Caco-2 (cell line): ENCODE measurements around the gene SLC25A29. TPM values are rescaled to one million over a fixed set of nuclear protein-coding genes. Genes with fewer than 3 reads are reported as not detected.

ENCODE experiments used
- BruUV-seq: library from RNA; stranded (reverse); fragments of 400-500 nt; replicated peaks from 2 replicates; lab custom pipeline; 2021; lab: Mats Ljungman, UMichigan
- CTCF ChIA-PET: fragments of 300-600 bp; sonication (Branson Sonifier 250); formaldehyde crosslinking; loops from one replicate; lab custom pipeline; 2022; ENCODE audit warnings: antibody characterized with exemption; lab: Charles Lee
- POLR2A ChIA-PET: fragments of 300-600 bp; sonication (Branson Sonifier 250); formaldehyde crosslinking; loops from one replicate; lab custom pipeline; 2022; ENCODE audit warnings: antibody characterized with exemption; lab: Charles Lee
- DNase-seq, 2 experiments: peaks; one replicate each; pipeline versions ENCODE4 v3.0.0 to v3.0.0-alpha.2; 2020 to 2022
- H3K27me3 ChIP-seq: replicated peaks from 2 replicates; pipeline ENCODE4 v1.6.0; 2011; ENCODE audit warnings: low read length; ENCODE audit not compliant: control insufficient read depth, insufficient read depth
- H3K36me3 ChIP-seq: 2 replicates; pipeline ENCODE4 v1.5.1; 2011; ENCODE audit warnings: low read length; ENCODE audit not compliant: control insufficient read depth, insufficient read depth
- H3K4me1 ChIP-seq: fragments of 250-450 bp; sonication (Bioruptor Pico); 2 replicates; pipeline ENCODE4 v1.5.1; 2020; ENCODE audit warnings: mild to moderate bottlenecking
- H3K4me3 ChIP-seq: 2 replicates; pipeline ENCODE4 v1.5.1; 2011; ENCODE audit warnings: low read depth, mild to moderate bottlenecking, control low read depth, low read length
- H3K9me3 ChIP-seq: fragments of 250-450 bp; sonication (Bioruptor Pico); 2 replicates; pipeline ENCODE4 v1.5.1; 2020; ENCODE audit warnings: mild to moderate bottlenecking, moderate library complexity
- H3K27ac Mint-ChIP-seq: one replicate; pipeline ENCODE4 v1.8.0; 2022; ENCODE audit warnings: mixed read lengths; ENCODE audit not compliant: unreplicated experiment
- H3K27me3 Mint-ChIP-seq: one replicate; pipeline ENCODE4 v1.8.0; 2022; ENCODE audit warnings: mixed read lengths; ENCODE audit not compliant: insufficient read depth, unreplicated experiment
- H3K36me3 Mint-ChIP-seq: one replicate; pipeline ENCODE4 v1.8.0; 2022; ENCODE audit warnings: mild to moderate bottlenecking, mixed read lengths; ENCODE audit not compliant: insufficient read depth, unreplicated experiment
- H3K4me1 Mint-ChIP-seq: one replicate; pipeline ENCODE4 v1.8.0; 2022; ENCODE audit warnings: low read depth, mixed read lengths; ENCODE audit not compliant: unreplicated experiment
- H3K4me3 Mint-ChIP-seq: one replicate; pipeline ENCODE4 v1.8.0; 2022; ENCODE audit warnings: mild to moderate bottlenecking, moderate library complexity, mixed read lengths; ENCODE audit not compliant: unreplicated experiment
- H3K9me3 Mint-ChIP-seq: one replicate; pipeline ENCODE4 v1.8.0; 2022; ENCODE audit warnings: mixed read lengths; ENCODE audit not compliant: unreplicated experiment
- CTCF ChIP-seq, 2 experiments: fragments of 200-600 bp in 1 of 2; IDR thresholded peaks; 1 replicate in 1 of 2; 2 replicates in 1 of 2; pipeline versions ENCODE4 v1.5.1 to v1.8.0; 2011 to 2022; ENCODE audit warnings: antibody characterized with exemption in 1 of 2, control low read depth in 1 of 2, inconsistent platforms in 1 of 2, low read depth in 1 of 2, low read length in 1 of 2, mild to moderate bottlenecking in 1 of 2, moderate library complexity in 1 of 2; ENCODE audit not compliant: insufficient read depth in 1 of 2, severe bottlenecking in 1 of 2, unreplicated experiment in 1 of 2
- intact Hi-C: fragments of 100-400 bp; cut with micrococcal nuclease; formaldehyde crosslinking; loops from one replicate; pipeline ENCODE4 v1.10.0; 2022; ENCODE audit not compliant: unreplicated experiment
- total RNA-seq: library from RNA; stranded (reverse); gene quantifications from 2 replicates; pipeline ENCODE4 v1.2.3, GENCODE V29; 2022

SLC25A29 gene
- total RNA-seq, 1 experiment from 2014 or later, result 28.5 TPM

- no peak for TF ChIP-seq CTCF (IDR thresholded peaks at IDR 0.05; ENCODE audit: insufficient read depth in 1 of 2, low read depth in 1 of 2, low read length in 1 of 2, severe bottlenecking in 1 of 2, unreplicated experiment in 1 of 2)
- Histone ChIP-seq H3K27me3 (no peaks in the 10 kb centered on the region), H3K9me3 (no peaks in the 10 kb centered on the region), H3K36me3 (no peaks in the 10 kb centered on the region; the same call in none of the 2 replicates), H3K4me1 (no peaks in the 10 kb centered on the region), H3K4me3 (no peak overlapping the region)
- H3K36me3 Mint-ChIP-seq, result peaks cover 55% of the 10 kb centered on the region
- POLR2A ChIA-PET, result no interaction called here
- intact Hi-C loops, result no loop called here
- H3K4me1 Mint-ChIP-seq, result peaks cover 16% of the 10 kb centered on the region
- no peaks in the 10 kb centered on the region for H3K27me3 Mint-ChIP-seq
- no peak overlapping the region for H3K27ac Mint-ChIP-seq
- BruUV-seq, result no TSS peak
- no peak for DNase-seq
- H3K4me3 Mint-ChIP-seq, result no peak overlapping the region
- H3K9me3 Mint-ChIP-seq, result no peaks in the 10 kb centered on the region
- CTCF ChIA-PET, result no interaction called here
These were observed 26.7 kb downstream of the SLC25A29 start for GRCh38 chr14:100279563-100279962.

- Histone ChIP-seq H3K36me3 (no peaks in the 10 kb centered on the region; the same call in none of the 2 replicates), H3K27me3 (no peaks in the 10 kb centered on the region), H3K9me3 (no peaks in the 10 kb centered on the region), H3K4me3 (no peak overlapping the region), H3K4me1 (no peaks in the 10 kb centered on the region)
- intact Hi-C loops, result no loop called here
- POLR2A ChIA-PET, result no interaction called here
- DNase-seq, result no peak
- H3K27me3 Mint-ChIP-seq, result no peaks in the 10 kb centered on the region
- no peak for TF ChIP-seq CTCF (IDR thresholded peaks at IDR 0.05; ENCODE audit: insufficient read depth in 1 of 2, low read depth in 1 of 2, low read length in 1 of 2, severe bottlenecking in 1 of 2, unreplicated experiment in 1 of 2)
- H3K36me3 Mint-ChIP-seq, result peaks cover 59% of the 10 kb centered on the region
- no peak overlapping the region for H3K27ac Mint-ChIP-seq
- CTCF ChIA-PET, result no interaction called here
- H3K4me1 Mint-ChIP-seq, result peaks cover 16% of the 10 kb centered on the region
- BruUV-seq, result no TSS peak
- H3K9me3 Mint-ChIP-seq, result no peaks in the 10 kb centered on the region
- H3K4me3 Mint-ChIP-seq, result no peak overlapping the region
These were observed 27.1 kb downstream of the SLC25A29 start for GRCh38 chr14:100279133-100279532.

GRCh38 chr14:100278702-100279101 lies 27.5 kb downstream of the SLC25A29 start:
- no peak overlapping the region for H3K27ac Mint-ChIP-seq

More at GRCh38 chr14:100278702-100279101, 27.5 kb downstream of the SLC25A29 start:
- no peaks in the 10 kb centered on the region for H3K4me1 ChIP-seq
- DNase-seq, result no peak
- no peaks in the 10 kb centered on the region for H3K9me3 ChIP-seq
- POLR2A ChIA-PET, result no interaction called here
- intact Hi-C loops, result no loop called here
- H3K36me3 ChIP-seq, result no peaks in the 10 kb centered on the region; the same call in none of the 2 replicates
- CTCF ChIA-PET, result no interaction called here
- BruUV-seq, result no TSS peak
- TF ChIP-seq CTCF (IDR thresholded peaks at IDR 0.05; ENCODE audit: insufficient read depth in 1 of 2, low read depth in 1 of 2, low read length in 1 of 2, severe bottlenecking in 1 of 2, unreplicated experiment in 1 of 2), result no peak
- no peaks in the 10 kb centered on the region for H3K9me3 Mint-ChIP-seq
- no peak overlapping the region for H3K4me3 Mint-ChIP-seq
- H3K27me3 Mint-ChIP-seq, result no peaks in the 10 kb centered on the region
- H3K36me3 Mint-ChIP-seq, result peaks cover 59% of the 10 kb centered on the region
- H3K4me1 Mint-ChIP-seq, result peaks cover 16% of the 10 kb centered on the region
- H3K4me3 ChIP-seq, result no peak overlapping the region
- H3K27me3 ChIP-seq, result no peaks in the 10 kb centered on the region
